HL-60 (cell line): Measurements from ENCODE around the gene DDIAS.
"Not testable (repeated sequence)": the region's sequence is repeated elsewhere in the genome, so short reads cannot be mapped to it uniquely, and the experiment has no call there.

ENCODE experiments used
- DNase-seq, 2 experiments: peaks; one replicate each; pipeline ENCODE4 v3.0.0-alpha.2; 2010 to 2020; ENCODE audit warnings: low read depth in 1 of 2, low spot score in 1 of 2
- H3K27ac ChIP-seq: fragments of 250-450 bp; sonication (Bioruptor Pico); replicated peaks from 2 replicates; pipeline ENCODE4 v1.5.1; 2020; ENCODE audit warnings: mild to moderate bottlenecking, moderate library complexity
- H3K27me3 ChIP-seq: fragments of 250-450 bp; sonication (Bioruptor Pico); 2 replicates; pipeline ENCODE4 v1.5.1; 2021; ENCODE audit warnings: mild to moderate bottlenecking, moderate library complexity; ENCODE audit not compliant: insufficient read depth, poor library complexity, severe bottlenecking
- H3K4me3 ChIP-seq: replicated peaks from 2 replicates; pipeline ENCODE4 v1.5.1; 2011; ENCODE audit warnings: mild to moderate bottlenecking, control low read depth, low read length; ENCODE audit not compliant: insufficient read depth
- GABPA ChIP-seq: IDR thresholded peaks from 2 replicates; pipeline ENCODE4 v1.6.1; 2012; ENCODE audit warnings: low read depth
- POLR2AphosphoS5 ChIP-seq: IDR thresholded peaks from 2 replicates; pipeline ENCODE4 v1.6.1; 2012; ENCODE audit warnings: low read depth
- SPI1 ChIP-seq: IDR thresholded peaks from 2 replicates; pipeline ENCODE4 v1.6.1; 2012; ENCODE audit warnings: low read depth, mild to moderate bottlenecking, borderline replicate concordance
- TF ChIP-seq, protein P1 (sequence below): IDR thresholded peaks from one replicate; pipeline ENCODE4 v1.5.1; 2011; ENCODE audit warnings: low read length, control low read depth, inconsistent platforms; ENCODE audit not compliant: insufficient read depth
- TF ChIP-seq, protein P2 (sequence below): IDR thresholded peaks from 2 replicates; pipeline ENCODE4 v1.6.1; 2012; ENCODE audit warnings: low read depth; ENCODE audit not compliant: insufficient replicate concordance

The DDIAS gene

DNA sequence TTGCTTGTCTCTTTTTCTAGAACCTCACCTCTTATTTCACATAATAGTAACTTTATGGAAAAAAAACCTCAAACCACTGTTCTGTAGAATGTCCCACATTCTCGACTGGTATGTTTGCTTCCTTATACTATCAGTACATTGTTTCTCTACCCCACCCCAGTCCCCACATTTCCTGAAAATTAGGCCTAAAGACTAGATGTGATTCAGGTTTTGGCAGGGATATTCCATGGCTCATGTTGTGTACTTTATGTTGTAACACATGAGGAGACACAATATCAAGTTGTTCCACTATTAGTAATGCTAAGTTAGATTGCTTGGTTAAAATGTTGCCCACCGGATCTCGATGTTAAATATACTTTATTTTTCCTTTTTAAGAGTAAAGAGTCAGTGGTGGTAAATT is 34.7 kb downstream of the DDIAS start:
- H3K27me3 ChIP-seq, result no peaks in the 10 kb centered on the region
- no peak overlapping the region for H3K4me3 ChIP-seq
- no peak overlapping the region for H3K27ac ChIP-seq
- DNase-seq, result no peak
- TF ChIP-seq POLR2AphosphoS5 (no peak), SPI1 (no peak)
- TF ChIP-seq, protein P1, sequence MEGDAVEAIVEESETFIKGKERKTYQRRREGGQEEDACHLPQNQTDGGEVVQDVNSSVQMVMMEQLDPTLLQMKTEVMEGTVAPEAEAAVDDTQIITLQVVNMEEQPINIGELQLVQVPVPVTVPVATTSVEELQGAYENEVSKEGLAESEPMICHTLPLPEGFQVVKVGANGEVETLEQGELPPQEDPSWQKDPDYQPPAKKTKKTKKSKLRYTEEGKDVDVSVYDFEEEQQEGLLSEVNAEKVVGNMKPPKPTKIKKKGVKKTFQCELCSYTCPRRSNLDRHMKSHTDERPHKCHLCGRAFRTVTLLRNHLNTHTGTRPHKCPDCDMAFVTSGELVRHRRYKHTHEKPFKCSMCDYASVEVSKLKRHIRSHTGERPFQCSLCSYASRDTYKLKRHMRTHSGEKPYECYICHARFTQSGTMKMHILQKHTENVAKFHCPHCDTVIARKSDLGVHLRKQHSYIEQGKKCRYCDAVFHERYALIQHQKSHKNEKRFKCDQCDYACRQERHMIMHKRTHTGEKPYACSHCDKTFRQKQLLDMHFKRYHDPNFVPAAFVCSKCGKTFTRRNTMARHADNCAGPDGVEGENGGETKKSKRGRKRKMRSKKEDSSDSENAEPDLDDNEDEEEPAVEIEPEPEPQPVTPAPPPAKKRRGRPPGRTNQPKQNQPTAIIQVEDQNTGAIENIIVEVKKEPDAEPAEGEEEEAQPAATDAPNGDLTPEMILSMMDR, result no peak

DNA sequence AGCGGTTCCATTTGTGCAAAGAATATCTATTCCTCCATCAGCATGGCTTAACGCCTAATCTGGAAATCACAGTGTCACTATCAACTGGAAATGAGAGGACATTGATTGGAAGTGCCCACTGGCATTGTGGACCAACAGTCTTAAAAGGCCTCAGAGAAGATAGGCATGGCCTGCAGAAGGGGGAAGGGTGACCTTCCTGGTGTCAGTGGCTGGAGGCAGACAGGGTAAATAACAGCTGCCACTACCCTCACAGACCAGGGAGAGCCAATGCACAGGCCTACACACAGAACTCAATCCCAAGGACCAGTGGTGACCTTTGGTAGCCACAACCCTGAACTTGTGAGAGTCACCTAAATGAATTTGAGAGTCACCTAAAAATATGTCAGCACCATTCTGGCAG is 36.0 kb downstream of the DDIAS start:
- DNase-seq, result no peak
- TF ChIP-seq GABPA (no peak), POLR2AphosphoS5 (no peak), SPI1 (no peak)
- TF ChIP-seq, protein P2, sequence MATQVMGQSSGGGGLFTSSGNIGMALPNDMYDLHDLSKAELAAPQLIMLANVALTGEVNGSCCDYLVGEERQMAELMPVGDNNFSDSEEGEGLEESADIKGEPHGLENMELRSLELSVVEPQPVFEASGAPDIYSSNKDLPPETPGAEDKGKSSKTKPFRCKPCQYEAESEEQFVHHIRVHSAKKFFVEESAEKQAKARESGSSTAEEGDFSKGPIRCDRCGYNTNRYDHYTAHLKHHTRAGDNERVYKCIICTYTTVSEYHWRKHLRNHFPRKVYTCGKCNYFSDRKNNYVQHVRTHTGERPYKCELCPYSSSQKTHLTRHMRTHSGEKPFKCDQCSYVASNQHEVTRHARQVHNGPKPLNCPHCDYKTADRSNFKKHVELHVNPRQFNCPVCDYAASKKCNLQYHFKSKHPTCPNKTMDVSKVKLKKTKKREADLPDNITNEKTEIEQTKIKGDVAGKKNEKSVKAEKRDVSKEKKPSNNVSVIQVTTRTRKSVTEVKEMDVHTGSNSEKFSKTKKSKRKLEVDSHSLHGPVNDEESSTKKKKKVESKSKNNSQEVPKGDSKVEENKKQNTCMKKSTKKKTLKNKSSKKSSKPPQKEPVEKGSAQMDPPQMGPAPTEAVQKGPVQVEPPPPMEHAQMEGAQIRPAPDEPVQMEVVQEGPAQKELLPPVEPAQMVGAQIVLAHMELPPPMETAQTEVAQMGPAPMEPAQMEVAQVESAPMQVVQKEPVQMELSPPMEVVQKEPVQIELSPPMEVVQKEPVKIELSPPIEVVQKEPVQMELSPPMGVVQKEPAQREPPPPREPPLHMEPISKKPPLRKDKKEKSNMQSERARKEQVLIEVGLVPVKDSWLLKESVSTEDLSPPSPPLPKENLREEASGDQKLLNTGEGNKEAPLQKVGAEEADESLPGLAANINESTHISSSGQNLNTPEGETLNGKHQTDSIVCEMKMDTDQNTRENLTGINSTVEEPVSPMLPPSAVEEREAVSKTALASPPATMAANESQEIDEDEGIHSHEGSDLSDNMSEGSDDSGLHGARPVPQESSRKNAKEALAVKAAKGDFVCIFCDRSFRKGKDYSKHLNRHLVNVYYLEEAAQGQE, result no peak
- TF ChIP-seq, protein P1, result no peak
- Histone ChIP-seq H3K27ac (no peak overlapping the region), H3K4me3 (no peak overlapping the region), H3K27me3 (no peaks in the 10 kb centered on the region)

DNA sequence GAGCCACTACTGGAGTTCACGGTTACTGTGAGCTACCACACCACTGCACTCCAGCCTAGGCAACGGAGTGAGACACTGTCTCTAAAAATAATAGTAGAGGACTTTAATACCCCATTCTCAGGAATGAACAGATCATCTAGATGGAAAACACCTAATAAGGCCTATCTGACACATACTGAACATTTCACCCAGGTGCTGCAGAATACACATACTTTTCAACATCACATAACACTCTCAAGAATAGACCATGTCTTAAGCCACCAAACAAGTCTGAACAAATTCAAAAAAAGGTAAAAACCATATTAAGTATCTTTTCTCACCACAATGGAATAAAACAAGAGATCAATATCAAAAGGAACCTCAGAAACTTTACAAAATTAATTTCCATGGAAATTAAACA is 37.9 kb downstream of the DDIAS start:
- Histone ChIP-seq H3K4me3 (no peak overlapping the region), H3K27ac (no peak overlapping the region), H3K27me3 (no peaks in the 10 kb centered on the region)
- TF ChIP-seq, protein P2, result no peak
- TF ChIP-seq, protein P1, result no peak
- TF ChIP-seq GABPA (no peak), SPI1 (no peak), POLR2AphosphoS5 (no peak)
- no peak for DNase-seq

DNA sequence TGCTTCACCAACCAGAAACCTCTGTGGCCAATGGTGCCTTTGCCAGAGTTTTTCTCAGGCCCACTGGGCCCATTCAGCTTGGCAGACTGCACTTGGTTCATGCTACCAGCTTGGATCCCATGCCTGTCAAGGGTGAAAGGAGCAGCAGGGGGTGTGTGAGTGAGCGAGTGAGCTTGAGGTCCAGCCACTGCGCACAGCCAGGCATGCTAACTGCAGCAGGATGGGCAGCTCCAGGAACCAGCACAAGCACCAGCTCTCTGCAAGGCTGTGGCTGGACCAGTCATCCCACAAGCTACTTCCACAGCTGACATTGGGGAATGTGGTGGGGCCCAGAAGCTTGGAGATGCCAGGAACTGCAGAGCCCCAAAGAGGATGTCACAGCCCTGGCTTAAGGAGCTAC is 40.8 kb downstream of the DDIAS start:
- H3K27me3 ChIP-seq, result no peaks in the 10 kb centered on the region
- DNase-seq, result no peak
- TF ChIP-seq, protein P1, result no peak
- TF ChIP-seq, protein P2, result no peak
- no peak for TF ChIP-seq SPI1
- TF ChIP-seq POLR2AphosphoS5, result no peak
- TF ChIP-seq GABPA, result no peak
- H3K4me3 ChIP-seq, result no peak overlapping the region
- no peak overlapping the region for H3K27ac ChIP-seq

DNA sequence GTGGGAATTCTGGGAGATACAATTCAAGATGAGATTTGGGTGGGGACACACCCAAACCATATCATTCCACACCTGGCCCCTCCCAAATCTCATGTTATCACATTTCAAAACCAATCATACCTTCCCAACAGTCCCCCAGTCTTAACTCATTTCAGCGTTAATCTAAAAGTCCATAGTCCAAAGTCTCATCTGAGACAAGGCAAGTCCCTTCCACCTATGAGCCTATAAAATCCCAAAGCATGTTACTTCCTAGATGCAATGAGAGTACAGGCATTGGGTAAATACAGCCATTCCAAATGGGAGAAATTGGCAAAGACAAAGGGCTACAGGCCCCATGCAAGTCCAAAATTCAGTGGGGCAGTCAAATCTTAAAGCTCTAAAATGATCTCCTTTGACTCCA is 41.9 kb downstream of the DDIAS start:
- DNase-seq, H3K4me3 ChIP-seq, H3K27ac ChIP-seq, H3K27me3 ChIP-seq: not testable (repeated sequence)
